Gastroesophageal sphincter (tissue), 3 donors: Measurements from ENCODE around the gene LSR.

Experiments used
- EP300 ChIP-seq: sonication (generic); formaldehyde crosslinking; IDR thresholded peaks from one replicate; pipeline ENCODE4 v1.6.1; 2017; ENCODE audit warnings: antibody characterized with exemption, mild to moderate bottlenecking
- POLR2A ChIP-seq, 2 donors: fragments of 450-650 bp; IDR thresholded peaks; one replicate each; pipeline ENCODE4 v1.6.1; 2017; ENCODE audit warnings: antibody characterized with exemption in 2 of 2, mild to moderate bottlenecking in 2 of 2, moderate library complexity in 1 of 2
- POLR2AphosphoS5 ChIP-seq: sonication (generic); formaldehyde crosslinking; IDR thresholded peaks from one replicate; pipeline ENCODE4 v1.6.1; 2017; ENCODE audit warnings: antibody characterized with exemption
- TF ChIP-seq, protein P1 (sequence below), 4 experiments: fragments of 200-600 bp in 2 of 4; fragments of 450-650 bp in 2 of 4; sonication (generic) in 1 of 4; IDR thresholded peaks; one replicate each; pipeline ENCODE4 v1.5.1; 2017 to 2019; ENCODE audit warnings: antibody characterized with exemption in 4 of 4, mild to moderate bottlenecking in 2 of 4, moderate library complexity in 2 of 4

DNA sequence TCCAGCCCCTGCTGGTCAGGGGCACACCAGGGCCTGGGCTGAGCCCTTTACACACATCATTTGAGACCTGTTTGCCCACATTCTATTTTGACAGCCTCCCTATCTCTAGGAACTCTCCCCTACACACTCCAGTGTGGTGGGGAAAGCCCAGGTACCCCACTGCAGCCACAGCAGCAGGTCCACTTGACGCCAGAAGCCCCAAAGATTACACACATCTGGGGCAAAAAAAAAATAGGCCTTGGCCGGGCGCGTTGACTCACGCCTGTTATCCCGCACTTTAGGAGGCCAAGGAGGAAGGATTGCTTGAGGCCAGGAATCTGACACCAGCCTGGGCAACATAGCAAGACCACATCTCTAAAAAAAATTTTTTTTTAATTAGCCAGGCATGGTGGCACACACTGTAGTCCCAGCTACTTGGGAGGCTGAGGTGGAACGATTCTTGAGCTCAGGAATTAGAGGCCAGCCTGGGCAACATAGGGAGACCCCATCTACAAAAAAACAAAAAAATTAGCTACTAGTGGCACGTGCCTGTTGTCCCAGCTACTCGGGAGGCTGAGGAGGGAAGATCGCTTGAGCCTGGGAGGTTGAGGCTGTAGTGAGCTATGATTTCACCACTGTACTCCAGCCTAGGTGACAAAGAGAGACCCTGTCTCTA is 62.1 kb downstream of the LSR start:
- TF ChIP-seq POLR2A (IDR thresholded peaks at IDR 0.05), result no peak
- TF ChIP-seq, protein P1, sequence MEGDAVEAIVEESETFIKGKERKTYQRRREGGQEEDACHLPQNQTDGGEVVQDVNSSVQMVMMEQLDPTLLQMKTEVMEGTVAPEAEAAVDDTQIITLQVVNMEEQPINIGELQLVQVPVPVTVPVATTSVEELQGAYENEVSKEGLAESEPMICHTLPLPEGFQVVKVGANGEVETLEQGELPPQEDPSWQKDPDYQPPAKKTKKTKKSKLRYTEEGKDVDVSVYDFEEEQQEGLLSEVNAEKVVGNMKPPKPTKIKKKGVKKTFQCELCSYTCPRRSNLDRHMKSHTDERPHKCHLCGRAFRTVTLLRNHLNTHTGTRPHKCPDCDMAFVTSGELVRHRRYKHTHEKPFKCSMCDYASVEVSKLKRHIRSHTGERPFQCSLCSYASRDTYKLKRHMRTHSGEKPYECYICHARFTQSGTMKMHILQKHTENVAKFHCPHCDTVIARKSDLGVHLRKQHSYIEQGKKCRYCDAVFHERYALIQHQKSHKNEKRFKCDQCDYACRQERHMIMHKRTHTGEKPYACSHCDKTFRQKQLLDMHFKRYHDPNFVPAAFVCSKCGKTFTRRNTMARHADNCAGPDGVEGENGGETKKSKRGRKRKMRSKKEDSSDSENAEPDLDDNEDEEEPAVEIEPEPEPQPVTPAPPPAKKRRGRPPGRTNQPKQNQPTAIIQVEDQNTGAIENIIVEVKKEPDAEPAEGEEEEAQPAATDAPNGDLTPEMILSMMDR (IDR thresholded peaks at IDR 0.05), result no peak
- TF ChIP-seq EP300, result no peak
- no peak for TF ChIP-seq POLR2AphosphoS5
